HL-60 (cell line): ENCODE measurements around the gene ATP11A.

Source experiments
- DNase-seq, 2 experiments: peaks; one replicate each; pipeline ENCODE4 v3.0.0-alpha.2; 2010 to 2020; ENCODE audit warnings: low read depth in 1 of 2, low spot score in 1 of 2
- H3K27ac ChIP-seq: fragments of 250-450 bp; sonication (Bioruptor Pico); replicated peaks from 2 replicates; pipeline ENCODE4 v1.5.1; 2020; ENCODE audit warnings: mild to moderate bottlenecking, moderate library complexity
- H3K27me3 ChIP-seq: fragments of 250-450 bp; sonication (Bioruptor Pico); 2 replicates; pipeline ENCODE4 v1.5.1; 2021; ENCODE audit warnings: mild to moderate bottlenecking, moderate library complexity; ENCODE audit not compliant: insufficient read depth, poor library complexity, severe bottlenecking
- H3K4me3 ChIP-seq: replicated peaks from 2 replicates; pipeline ENCODE4 v1.5.1; 2011; ENCODE audit warnings: mild to moderate bottlenecking, control low read depth, low read length; ENCODE audit not compliant: insufficient read depth
- CTCF ChIP-seq: IDR thresholded peaks from one replicate; pipeline ENCODE4 v1.5.1; 2011; ENCODE audit warnings: low read length, control low read depth, inconsistent platforms; ENCODE audit not compliant: insufficient read depth
- GABPA ChIP-seq: IDR thresholded peaks from 2 replicates; pipeline ENCODE4 v1.6.1; 2012; ENCODE audit warnings: low read depth
- POLR2AphosphoS5 ChIP-seq: IDR thresholded peaks from 2 replicates; pipeline ENCODE4 v1.6.1; 2012; ENCODE audit warnings: low read depth
- REST ChIP-seq: IDR thresholded peaks from 2 replicates; pipeline ENCODE4 v1.6.1; 2012; ENCODE audit warnings: low read depth; ENCODE audit not compliant: insufficient replicate concordance
- SPI1 ChIP-seq: IDR thresholded peaks from 2 replicates; pipeline ENCODE4 v1.6.1; 2012; ENCODE audit warnings: low read depth, mild to moderate bottlenecking, borderline replicate concordance

Gene ATP11A

GRCh38 chr13:112690283-112690929, 568 bp downstream of the ATP11A start:
- peak overlapping the region; percentile 84 for H3K27ac ChIP-seq
- TF ChIP-seq SPI1 (peak; percentile 44; the same call in 1 of the 2 replicates), GABPA (no peak; the same call in 1 of the 2 replicates)

GRCh38 chr13:112692104-112692503, 2.3 kb downstream of the ATP11A start:
- Histone ChIP-seq H3K4me3 (peak overlapping the region; percentile 81), H3K27ac (no peak overlapping the region), H3K27me3 (no peaks in the 10 kb centered on the region)
- DNase-seq = no peak
- TF ChIP-seq POLR2AphosphoS5 (no peak), SPI1 (no peak), REST (no peak), GABPA (no peak), CTCF (no peak)

More at GRCh38 chr13:112690283-112690929, 568 bp downstream of the ATP11A start:
- peak in 1 of 2 experiments; percentile 65 for DNase-seq
- H3K4me3 ChIP-seq = peak overlapping the region; percentile 81
- no peaks in the 10 kb centered on the region for H3K27me3 ChIP-seq

- no peak for DNase-seq
- TF ChIP-seq POLR2AphosphoS5 (no peak), CTCF (no peak), REST (no peak), GABPA (no peak), SPI1 (no peak)
- Histone ChIP-seq H3K27me3 (no peaks in the 10 kb centered on the region), H3K4me3 (no peak overlapping the region), H3K27ac (no peak overlapping the region)
Measured at GRCh38 chr13:112692586-112692985, 2.7 kb downstream of the ATP11A start.

GRCh38 chr13:112693831-112694497, 4.1 kb downstream of the ATP11A start:
- peak overlapping the region; percentile 44 for H3K27ac ChIP-seq
- peak; percentile 50 to 89 for DNase-seq
- H3K4me3 ChIP-seq = no peak overlapping the region
- no peaks in the 10 kb centered on the region for H3K27me3 ChIP-seq
- TF ChIP-seq REST (no peak), POLR2AphosphoS5 (no peak), GABPA (no peak), SPI1 (peak; percentile 22; the same call in 1 of the 2 replicates), CTCF (no peak)
